COR-L47 (cell line): ENCODE results near the gene HYAL2.

Experiments
- DNase-seq: peaks from one replicate; lab custom pipeline; 2025; lab: John Stamatoyannopoulos, UW

HYAL2 gene

DNA sequence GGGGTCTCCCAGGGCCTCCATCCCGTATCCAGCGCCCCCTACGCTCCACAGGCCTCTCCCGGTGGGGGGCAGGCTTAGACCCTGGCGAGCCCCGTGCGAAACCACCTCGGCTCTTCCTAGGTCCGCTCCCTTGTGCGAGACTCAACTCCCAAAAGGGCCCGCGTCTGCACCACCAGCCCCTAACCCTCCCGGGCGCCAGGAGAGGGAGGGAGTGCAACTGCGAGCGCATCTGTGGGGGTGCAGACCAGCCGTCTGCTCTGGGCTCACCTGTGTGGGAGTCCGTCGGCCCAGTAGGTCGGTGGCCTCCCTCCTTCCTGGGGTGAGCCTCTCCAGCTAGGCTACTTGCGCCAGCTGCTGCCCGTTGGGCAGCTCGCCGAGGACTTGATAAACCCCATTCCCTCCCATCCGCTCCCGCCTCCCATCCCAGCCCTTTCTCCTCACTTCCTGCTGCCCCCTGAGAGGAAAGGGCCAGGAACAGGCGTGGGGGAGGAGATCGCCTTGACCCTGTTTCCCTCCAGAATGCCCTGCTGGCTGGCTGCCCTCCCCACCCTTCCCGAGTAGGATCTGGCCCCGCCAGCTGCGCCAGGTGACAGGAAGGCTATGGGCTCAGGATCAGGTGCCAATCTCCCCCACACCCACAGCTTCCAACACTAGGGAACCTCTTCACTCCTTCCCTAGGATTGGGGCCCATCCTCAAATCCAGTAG lies at the start of gene HYAL2:
TSS of gene HYAL2 (minus strand) at position 360 of the 706 bp plus-strand sequence. CDS start 2,256 bp downstream, outside the sequence.
- DNase-seq: peak; percentile 12

DNA sequence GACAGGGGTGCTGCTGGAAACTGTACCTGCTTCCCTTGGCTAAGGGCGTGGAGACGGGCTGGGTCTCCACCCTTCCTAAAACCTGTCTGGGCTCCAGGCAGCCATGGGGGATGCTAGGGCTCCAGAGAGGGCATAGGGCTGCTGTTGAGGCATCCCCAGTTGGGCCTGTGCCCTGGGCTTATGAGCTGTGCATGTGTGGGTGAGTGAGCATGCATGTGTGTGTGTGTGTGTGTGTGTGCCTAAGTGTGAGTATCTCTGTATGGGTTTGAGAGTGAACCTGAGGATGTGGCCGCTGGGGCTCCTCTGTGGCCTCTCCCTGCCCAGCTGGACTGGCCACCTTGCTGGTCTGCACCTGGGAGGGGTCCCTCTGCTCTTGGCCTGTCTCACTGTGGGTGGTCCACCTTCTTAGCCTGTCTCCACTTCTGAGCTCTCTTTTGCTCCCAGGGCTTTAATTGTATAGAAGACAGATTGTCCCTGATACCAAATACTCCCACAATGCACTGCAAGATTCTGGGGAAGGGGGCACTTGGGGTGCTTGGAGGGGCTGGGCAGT lies 48.7 kb upstream of the HYAL2 start:
- no peak for DNase-seq

GRCh38 chr3:50370594-50370993 lies 48.0 kb upstream of the HYAL2 start:
- DNase-seq: peak; percentile 40

- no peak for DNase-seq
These were observed 46.6 kb upstream of the HYAL2 start for GRCh38 chr3:50369012-50369670.

DNA sequence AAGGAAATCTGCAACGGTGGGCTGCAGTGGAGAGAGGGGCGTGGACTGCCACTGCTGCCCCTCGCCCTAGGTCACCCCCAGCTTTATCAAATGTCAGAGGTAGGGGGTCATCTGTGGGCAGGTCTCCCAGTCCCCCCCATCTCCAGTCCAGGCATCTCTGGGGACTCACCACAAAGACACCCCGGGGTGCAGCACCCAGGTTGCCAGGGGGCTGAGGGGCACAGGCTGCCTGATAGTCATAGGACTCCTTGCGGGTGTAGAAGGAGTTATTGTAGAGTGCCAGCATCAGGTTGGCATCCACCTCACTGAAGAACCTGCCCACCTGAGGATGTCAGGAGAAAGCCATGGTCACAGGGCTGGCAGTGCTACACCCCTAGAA lies 43.3 kb upstream of the HYAL2 start:
- DNase-seq: no peak

GRCh38 chr3:50365080-50365841 lies 42.7 kb upstream of the HYAL2 start:
- peak; percentile 67 for DNase-seq

DNA sequence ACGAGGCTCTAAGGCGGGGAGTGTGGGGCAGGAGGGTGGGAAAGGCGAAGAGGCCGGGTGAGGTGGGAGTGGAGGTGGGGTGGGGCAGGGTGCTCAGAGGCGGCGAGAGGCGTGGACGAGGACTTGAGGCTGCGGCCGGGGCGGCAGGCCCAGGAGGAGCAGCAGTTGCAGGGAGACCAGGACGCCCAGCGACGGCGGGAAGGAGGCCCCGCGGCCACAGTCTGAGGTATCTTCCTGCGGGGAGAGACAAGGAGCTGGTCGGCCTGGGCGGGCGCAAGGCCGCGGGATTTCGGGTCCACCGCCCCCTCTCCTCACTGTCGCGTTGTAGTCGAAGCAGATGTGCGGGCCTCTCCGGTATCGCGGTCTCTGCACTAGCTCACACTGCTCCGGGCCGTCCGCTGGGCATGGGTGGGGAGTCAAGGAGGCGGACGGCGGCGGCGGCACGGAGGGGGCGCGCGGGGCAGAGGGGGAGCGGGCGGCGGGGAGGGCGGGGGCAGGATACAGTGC lies 42.1 kb upstream of the HYAL2 start:
- no peak for DNase-seq

DNA sequence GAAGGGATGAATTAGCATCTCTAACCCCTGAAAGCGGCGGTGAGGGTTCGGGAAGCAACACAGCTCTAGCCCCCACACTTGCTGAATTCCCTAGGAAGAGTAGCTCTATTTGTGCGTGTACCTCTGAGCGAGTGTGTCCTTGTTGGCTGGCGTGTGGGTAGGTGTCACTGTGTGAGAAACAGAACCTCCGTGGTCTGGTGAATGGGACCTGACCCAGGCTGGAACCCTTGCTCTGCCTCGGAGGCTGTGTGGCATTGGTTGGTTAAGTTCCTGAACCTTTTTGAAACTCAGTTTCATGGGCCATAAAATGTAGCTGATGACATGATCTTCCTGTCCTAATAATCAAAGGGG lies 37.2 kb upstream of the HYAL2 start:
- no peak for DNase-seq

- peak; percentile 85 for DNase-seq
These were observed 36.6 kb upstream of the HYAL2 start, which contains the start of gene TMEM115 for GRCh38 chr3:50358911-50359759. TSS of gene TMEM115 (minus strand) at chr3:50359521. CDS start at chr3:50359063, 458 bp downstream.

DNA sequence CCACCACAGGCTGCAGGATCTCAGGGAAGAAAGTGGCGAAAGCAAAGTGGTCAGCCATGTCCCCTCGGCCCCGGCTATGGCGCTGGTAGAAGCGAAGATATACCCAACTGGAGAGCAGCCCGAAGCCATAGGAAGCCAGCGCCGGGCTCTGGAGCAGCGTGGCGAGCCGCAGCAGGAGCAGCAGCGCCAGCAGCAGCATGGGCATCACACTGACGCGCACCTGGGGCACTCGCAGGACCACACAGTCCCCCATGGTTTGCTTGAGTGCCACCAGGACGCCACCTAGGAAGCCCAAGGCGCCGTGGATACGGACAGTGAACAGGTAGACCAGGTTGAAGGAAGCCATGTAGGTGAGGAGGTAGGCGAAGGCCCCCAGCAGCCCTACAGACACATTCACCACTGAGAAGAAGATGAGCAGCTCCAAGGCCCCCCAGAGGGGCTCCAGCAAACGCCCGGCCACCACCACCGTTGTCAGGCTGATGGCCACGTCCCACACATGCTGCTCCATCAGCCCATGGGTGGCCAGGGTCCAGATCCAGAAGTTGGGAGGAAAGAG lies 35.9 kb upstream of the HYAL2 start:
- no peak for DNase-seq

DNA sequence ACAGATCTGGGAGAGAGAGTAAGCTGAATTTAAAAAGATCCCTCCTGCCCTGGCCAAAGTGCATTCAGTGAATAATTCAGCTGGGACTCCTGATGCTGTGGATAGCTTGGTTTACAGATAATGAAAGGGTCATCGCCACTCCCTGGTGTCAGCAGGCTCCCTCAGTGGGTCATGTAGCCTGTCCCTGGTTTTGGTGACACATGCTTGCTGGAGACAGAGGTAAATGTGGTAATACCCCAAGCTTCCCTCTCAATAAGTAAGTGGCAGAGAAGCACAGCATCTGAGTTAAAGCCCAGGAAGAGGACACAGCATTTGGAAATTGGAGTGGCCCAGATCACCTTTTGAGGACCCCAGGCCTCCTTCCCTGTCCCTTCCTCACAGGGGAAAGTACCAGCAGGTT lies 34.9 kb upstream of the HYAL2 start:
- no peak for DNase-seq

DNA sequence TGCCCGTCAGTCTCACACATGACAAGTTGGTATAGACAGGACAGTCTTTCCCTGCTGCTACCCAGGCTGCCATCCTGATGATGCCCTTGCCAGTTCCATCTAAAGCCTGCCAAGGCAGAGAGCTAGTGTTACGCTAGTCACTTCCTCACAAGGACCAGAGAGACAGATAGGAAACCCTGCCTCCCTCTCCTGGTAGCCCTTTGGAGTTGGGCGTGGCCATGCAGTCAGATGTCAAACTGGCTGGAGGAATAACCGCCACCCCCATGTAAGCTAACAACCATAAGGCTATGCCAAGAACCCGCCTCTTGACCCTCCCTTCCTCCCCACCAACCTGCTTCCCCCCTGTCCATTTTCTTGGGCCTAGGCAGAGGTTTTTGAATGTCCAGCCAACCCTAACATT lies 34.0 kb upstream of the HYAL2 start:
- DNase-seq: no peak

GRCh38 chr3:50355829-50356552 lies 33.4 kb upstream of the HYAL2 start:
- no peak for DNase-seq

DNA sequence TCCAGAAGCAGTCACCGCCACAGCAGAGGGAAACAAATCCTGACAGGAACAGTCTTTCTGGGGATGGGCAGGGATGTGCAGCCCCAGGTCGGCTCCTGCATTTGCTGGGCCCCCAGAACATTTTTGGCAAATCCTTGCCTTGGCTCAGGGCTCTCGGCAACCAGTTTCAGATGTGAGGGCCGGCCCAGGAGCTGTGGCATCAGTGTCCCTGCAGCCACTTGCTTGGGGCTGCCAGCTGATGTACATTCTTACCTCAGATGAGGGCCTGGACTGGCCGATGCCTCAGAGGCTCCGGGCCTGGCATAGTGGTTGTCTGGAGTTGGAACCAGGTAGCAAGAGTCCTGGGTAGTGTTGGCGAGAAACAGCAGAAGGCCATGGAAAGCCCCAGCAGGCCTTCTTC lies 32.3 kb upstream of the HYAL2 start:
- no peak for DNase-seq

- DNase-seq: no peak
These were observed 31.7 kb upstream of the HYAL2 start for GRCh38 chr3:50354186-50354764.

DNA sequence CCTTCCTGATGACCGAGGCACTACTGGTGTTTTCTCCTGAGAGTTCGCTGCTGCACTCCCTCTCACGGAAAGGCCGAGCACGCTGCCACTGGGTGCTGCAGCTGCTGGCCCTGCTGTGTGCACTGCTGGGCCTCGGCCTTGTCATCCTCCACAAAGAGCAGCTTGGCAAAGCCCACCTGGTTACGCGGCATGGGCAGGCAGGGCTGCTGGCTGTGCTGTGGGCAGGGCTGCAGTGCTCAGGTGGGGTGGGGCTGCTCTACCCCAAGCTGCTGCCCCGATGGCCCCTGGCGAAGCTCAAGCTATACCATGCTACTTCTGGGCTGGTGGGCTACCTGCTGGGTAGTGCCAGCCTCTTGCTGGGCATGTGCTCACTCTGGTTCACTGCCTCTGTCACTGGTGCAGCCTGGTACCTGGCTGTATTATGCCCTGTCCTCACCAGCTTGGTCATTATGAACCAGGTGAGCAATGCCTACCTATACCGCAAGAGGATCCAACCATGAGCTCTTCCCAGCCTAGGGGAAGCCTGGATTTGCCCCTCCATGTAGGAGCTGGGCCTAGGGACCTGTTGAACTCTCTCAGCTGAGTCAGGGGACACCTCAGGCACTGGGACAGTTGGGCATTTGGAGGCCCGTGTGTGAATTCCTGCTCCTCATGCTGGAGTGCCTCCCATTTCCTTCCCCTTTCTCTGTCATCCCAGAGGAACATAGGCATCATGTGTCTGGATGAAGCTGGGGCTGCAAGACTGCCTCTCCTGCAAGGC lies 30.9 kb upstream of the HYAL2 start:
- DNase-seq: no peak

GRCh38 chr3:50352781-50353180 lies 30.2 kb upstream of the HYAL2 start:
- no peak for DNase-seq

DNA sequence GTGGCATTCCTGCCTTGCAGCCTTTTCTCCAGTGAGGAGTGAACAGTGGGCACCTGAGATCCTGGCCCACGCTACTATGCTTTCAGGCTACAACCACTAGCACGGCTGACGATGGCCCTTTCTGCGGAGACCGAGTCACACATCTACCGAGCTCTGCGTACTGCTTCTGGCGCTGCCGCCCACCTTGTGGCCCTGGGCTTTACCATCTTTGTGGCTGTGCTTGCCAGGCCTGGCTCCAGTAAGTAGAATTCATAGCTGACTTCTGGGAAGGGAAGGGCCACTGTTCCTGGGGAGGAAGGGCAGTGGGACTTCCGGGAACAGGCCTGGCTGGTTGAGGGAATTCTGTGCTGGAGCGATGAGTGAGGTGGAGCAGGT lies 28.8 kb upstream of the HYAL2 start:
- DNase-seq: no peak

GRCh38 chr3:50350527-50351322 lies 28.2 kb upstream of the HYAL2 start, which contains the start of the genes CYB561D2 and NPRL2:
TSS of gene CYB561D2 (plus strand) at chr3:50350862. CDS start at chr3:50351434, 572 bp downstream.
TSS of gene NPRL2 (minus strand) at chr3:50350775. CDS start at chr3:50350652, 123 bp downstream.
- DNase-seq: peak; percentile 72
